Gastroesophageal sphincter (tissue), 4 donors: ENCODE measurements around the gene LMCD1. TPM values are rescaled to one million over a fixed set of nuclear protein-coding genes. Genes with fewer than 3 reads are reported as not detected.

ENCODE experiments used
- ATAC-seq: fragments of 150-250 bp; one replicate; pipeline ENCODE4 v1.9.1; 2016; ENCODE audit warnings: mild to moderate bottlenecking, moderate library complexity
- H3K27ac ChIP-seq, 4 donors: fragments of 200-600 bp; sonication (generic) in 3 of 4; 1 replicate in 3 of 4; 2 replicates in 1 of 4; pipeline ENCODE4 v1.5.1; 2016 to 2019
- H3K27me3 ChIP-seq: fragments of 200-600 bp; sonication (generic); one replicate; pipeline ENCODE4 v1.5.1; 2019
- H3K36me3 ChIP-seq, 2 donors: fragments of 200-600 bp; sonication (generic); one replicate each; pipeline ENCODE4 v1.5.1; 2019; ENCODE audit warnings: control low read depth in 1 of 2
- H3K4me1 ChIP-seq, 3 donors: fragments of 200-600 bp; sonication (generic); 1 replicate in 2 of 3; 2 replicates in 1 of 3; pipeline ENCODE4 v1.5.1; 2016 to 2019; ENCODE audit warnings: control low read depth in 2 of 3
- H3K4me3 ChIP-seq, 2 donors: fragments of 200-600 bp; sonication (generic); one replicate each; pipeline ENCODE4 v1.5.1; 2019; ENCODE audit warnings: mild to moderate bottlenecking in 1 of 2, moderate library complexity in 1 of 2
- H3K9me3 ChIP-seq, 3 donors: fragments of 200-600 bp; sonication (generic); one replicate each; pipeline ENCODE4 v1.5.1; 2017 to 2019; ENCODE audit warnings: control low read depth in 2 of 3
- CTCF ChIP-seq, 4 experiments: fragments of 200-600 bp in 2 of 4; fragments of 450-650 bp in 2 of 4; sonication (generic) in 1 of 4; IDR thresholded peaks; one replicate each; pipeline ENCODE4 v1.5.1; 2017 to 2019; ENCODE audit warnings: antibody characterized with exemption in 4 of 4, mild to moderate bottlenecking in 2 of 4, moderate library complexity in 2 of 4
- EP300 ChIP-seq: sonication (generic); formaldehyde crosslinking; IDR thresholded peaks from one replicate; pipeline ENCODE4 v1.6.1; 2017; ENCODE audit warnings: antibody characterized with exemption, mild to moderate bottlenecking
- POLR2A ChIP-seq, 2 donors: fragments of 450-650 bp; IDR thresholded peaks; one replicate each; pipeline ENCODE4 v1.6.1; 2017; ENCODE audit warnings: antibody characterized with exemption in 2 of 2, mild to moderate bottlenecking in 2 of 2, moderate library complexity in 1 of 2
- POLR2AphosphoS5 ChIP-seq: sonication (generic); formaldehyde crosslinking; IDR thresholded peaks from one replicate; pipeline ENCODE4 v1.6.1; 2017; ENCODE audit warnings: antibody characterized with exemption
- WGBS, 2 donors: methylation state at CpG; one replicate each; pipeline ENCODE4 v1.1.5; 2018; ENCODE audit warnings: low coverage in 1 of 2; 5-methylcytosine and 5-hydroxymethylcytosine counted together
- total RNA-seq, 4 donors: library from RNA; depleted of rRNA; stranded (reverse); fragments of >200 nt; gene quantifications; one replicate each; pipeline ENCODE4 v1.1.0, GENCODE V29; 2016

The LMCD1 gene
- total RNA-seq, 4 donors from 2014 or later, result 17.6 to 318 (median 136) TPM

- H3K27ac ChIP-seq, result no peak overlapping the region
- no peak overlapping the region for H3K4me3 ChIP-seq
- no peaks in the 10 kb centered on the region for H3K9me3 ChIP-seq
- H3K27me3 ChIP-seq, result no peaks in the 10 kb centered on the region
- peaks cover 0 to 4% (median 0%) of the 10 kb centered on the region in 3 donors for H3K4me1 ChIP-seq
- no peaks in the 10 kb centered on the region for H3K36me3 ChIP-seq
- TF ChIP-seq CTCF (IDR thresholded peaks at IDR 0.05) (no peak), EP300 (no peak), POLR2A (IDR thresholded peaks at IDR 0.05) (no peak), POLR2AphosphoS5 (no peak)
- no peak for ATAC-seq
- WGBS, 2 donors, result 100% methylated on average over 1 to 3 of the region's 3 CpGs
Measured at GRCh38 chr3:8456412-8456811, 45.2 kb upstream of the LMCD1 start.

- no peak for TF ChIP-seq CTCF (IDR thresholded peaks at IDR 0.05)
- TF ChIP-seq POLR2A (IDR thresholded peaks at IDR 0.05), result no peak
- TF ChIP-seq POLR2AphosphoS5, result no peak
- TF ChIP-seq EP300, result no peak
- Histone ChIP-seq H3K36me3 (no peaks in the 10 kb centered on the region), H3K4me3 (no peak overlapping the region), H3K27me3 (no peaks in the 10 kb centered on the region), H3K9me3 (no peaks in the 10 kb centered on the region), H3K27ac (no peak overlapping the region), H3K4me1 (peaks cover 0 to 4% (median 0%) of the 10 kb centered on the region in 3 donors)
- no peak for ATAC-seq
- 100% methylated on average over 1 of the region's 1 CpG; no CpG with 5 or more reads in 1 of the 2 donors for WGBS, 2 donors
Measured at GRCh38 chr3:8457039-8457438, 44.6 kb upstream of the LMCD1 start.

GRCh38 chr3:8458238-8458661 is 43.4 kb upstream of the LMCD1 start:
- H3K36me3 ChIP-seq, result no peaks in the 10 kb centered on the region
- peak; percentile 37 for ATAC-seq
- peaks cover 0 to 4% (median 0%) of the 10 kb centered on the region in 3 donors for H3K4me1 ChIP-seq
- no peak overlapping the region for H3K4me3 ChIP-seq
- WGBS, 2 donors, result 25 to 46% methylated on average over 1 to 2 of the region's 2 CpGs
- H3K27ac ChIP-seq, result peak overlapping the region in 2 of 4 donors; percentile 31 to 60
- TF ChIP-seq POLR2A (IDR thresholded peaks at IDR 0.05) (no peak), EP300 (no peak), POLR2AphosphoS5 (peak; percentile 5)
- no peaks in the 10 kb centered on the region for H3K27me3 ChIP-seq
- H3K9me3 ChIP-seq, result no peaks in the 10 kb centered on the region

- Histone ChIP-seq H3K4me1 (peaks cover 0 to 4% (median 0%) of the 10 kb centered on the region in 3 donors), H3K36me3 (no peaks in the 10 kb centered on the region), H3K4me3 (no peak overlapping the region), H3K27me3 (no peaks in the 10 kb centered on the region), H3K9me3 (no peaks in the 10 kb centered on the region), H3K27ac (peak overlapping the region in 2 of 4 donors; percentile 31 to 60)
- ATAC-seq, result peak; percentile 42
- WGBS, 2 donors, result 66 to 85% methylated on average over 6 of the region's 6 CpGs
- TF ChIP-seq POLR2AphosphoS5 (no peak), POLR2A (IDR thresholded peaks at IDR 0.05) (no peak), CTCF (IDR thresholded peaks at IDR 0.05) (no peak), EP300 (no peak)
Measured at GRCh38 chr3:8458711-8459110, 42.9 kb upstream of the LMCD1 start.

GRCh38 chr3:8460050-8460708 is 41.4 kb upstream of the LMCD1 start:
- Histone ChIP-seq H3K4me3 (no peak overlapping the region), H3K36me3 (no peaks in the 10 kb centered on the region), H3K4me1 (peaks cover 0 to 4% (median 0%) of the 10 kb centered on the region in 3 donors), H3K27ac (no peak overlapping the region), H3K9me3 (no peaks in the 10 kb centered on the region), H3K27me3 (no peaks in the 10 kb centered on the region)
- 66 to 77% methylated on average over 9 to 10 of the region's 10 CpGs for WGBS, 2 donors
- ATAC-seq, result no peak
- TF ChIP-seq POLR2A (IDR thresholded peaks at IDR 0.05) (no peak), POLR2AphosphoS5 (no peak), CTCF (IDR thresholded peaks at IDR 0.05) (no peak), EP300 (no peak)
